ENCODE measurements around the gene TMEM214. TPM values are rescaled to one million over a fixed set of nuclear protein-coding genes. Genes with fewer than 3 reads are reported as not detected.

TMEM214 gene
- total and polyA plus RNA-seq, 2 experiments from 2014 or later = 74.9 to 75.7 TPM

DNA sequence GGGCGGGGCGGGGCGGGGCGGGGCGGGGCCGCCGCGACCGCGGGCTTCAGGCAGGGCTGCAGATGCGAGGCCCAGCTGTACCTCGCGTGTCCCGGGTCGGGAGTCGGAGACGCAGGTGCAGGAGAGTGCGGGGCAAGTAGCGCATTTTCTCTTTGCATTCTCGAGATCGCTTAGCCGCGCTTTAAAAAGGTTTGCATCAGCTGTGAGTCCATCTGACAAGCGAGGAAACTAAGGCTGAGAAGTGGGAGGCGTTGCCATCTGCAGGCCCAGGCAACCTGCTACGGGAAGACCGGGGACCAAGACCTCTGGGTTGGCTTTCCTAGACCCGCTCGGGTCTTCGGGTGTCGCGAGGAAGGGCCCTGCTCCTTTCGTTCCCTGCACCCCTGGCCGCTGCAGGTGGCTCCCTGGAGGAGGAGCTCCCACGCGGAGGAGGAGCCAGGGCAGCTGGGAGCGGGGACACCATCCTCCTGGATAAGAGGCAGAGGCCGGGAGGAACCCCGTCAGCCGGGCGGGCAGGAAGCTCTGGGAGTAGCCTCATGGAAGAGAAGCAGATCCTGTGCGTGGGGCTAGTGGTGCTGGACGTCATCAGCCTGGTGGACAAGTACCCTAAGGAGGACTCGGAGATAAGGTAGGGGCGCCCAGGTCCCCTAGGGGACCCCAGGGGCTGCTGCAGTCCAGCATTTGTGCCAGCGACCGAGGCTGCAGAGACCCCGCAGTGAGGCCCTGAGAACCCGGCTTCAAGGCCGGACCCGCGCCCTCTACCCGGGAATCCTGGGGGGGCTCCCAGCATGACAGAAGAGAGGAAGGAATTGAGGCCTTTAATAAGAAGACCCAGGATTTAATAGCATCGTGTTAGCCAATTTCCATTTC, 54.2 kb downstream of the TMEM214 start, which contains the start of gene KHK:
Gene KHK (plus strand): TSS at position 49 of the 870 bp plus-strand sequence. CDS start 488 bp downstream, at position 537.
- Histone ChIP-seq H3K4me1 (ENCODE audit: insufficient read depth) (no peaks in the 10 kb centered on the region), H3K4me3 (peak within 1 kb of the TSS; percentile 73), H3K4me2 (ENCODE audit: unreplicated experiment) (peak within 1 kb of the TSS; percentile 75), H3K9me2 (ENCODE audit: insufficient read depth) (no peaks in the 10 kb centered on the region), H3K27me3 (replicated peaks; ENCODE audit: insufficient read depth) (no peaks in the 10 kb centered on the region), H4K20me1 (ENCODE audit: insufficient read depth) (no peaks in the 10 kb centered on the region), H3K27ac (peak within 1 kb of the TSS; percentile 59), H3K79me2 (ENCODE audit: insufficient read depth) (peaks cover 4% of the 10 kb centered on the region), H3F3A (ENCODE audit: insufficient read depth) (peaks cover 13% of the 10 kb centered on the region), H3K9ac (peak within 1 kb of the TSS; percentile 74), H2AFZ (peak within 1 kb of the TSS; percentile 63), H3K36me3 (ENCODE audit: low read depth) (no peaks in the 10 kb centered on the region), H3K9me3 (ENCODE audit: low read depth) (no peaks in the 10 kb centered on the region)
- TF ChIP-seq EZH2phosphoT487 (IDR thresholded peaks at IDR 0.05; ENCODE audit: insufficient read depth, low read depth) (no peak), EZH2 (IDR thresholded peaks at IDR 0.05; ENCODE audit: insufficient read depth, poor library complexity, severe bottlenecking) (no peak)
- in situ Hi-C loops (cut with MboI) = no loop called here
- peak; percentile 26 for DNase-seq
- 15% methylated on average over 46 to 54 of the region's 54 CpGs for WGBS, 2 experiments (ENCODE audit: low coverage in 1 of 2, low lambda C conversion rate in 2 of 2, missing lambda C conversion rate in 2 of 2)

DNA sequence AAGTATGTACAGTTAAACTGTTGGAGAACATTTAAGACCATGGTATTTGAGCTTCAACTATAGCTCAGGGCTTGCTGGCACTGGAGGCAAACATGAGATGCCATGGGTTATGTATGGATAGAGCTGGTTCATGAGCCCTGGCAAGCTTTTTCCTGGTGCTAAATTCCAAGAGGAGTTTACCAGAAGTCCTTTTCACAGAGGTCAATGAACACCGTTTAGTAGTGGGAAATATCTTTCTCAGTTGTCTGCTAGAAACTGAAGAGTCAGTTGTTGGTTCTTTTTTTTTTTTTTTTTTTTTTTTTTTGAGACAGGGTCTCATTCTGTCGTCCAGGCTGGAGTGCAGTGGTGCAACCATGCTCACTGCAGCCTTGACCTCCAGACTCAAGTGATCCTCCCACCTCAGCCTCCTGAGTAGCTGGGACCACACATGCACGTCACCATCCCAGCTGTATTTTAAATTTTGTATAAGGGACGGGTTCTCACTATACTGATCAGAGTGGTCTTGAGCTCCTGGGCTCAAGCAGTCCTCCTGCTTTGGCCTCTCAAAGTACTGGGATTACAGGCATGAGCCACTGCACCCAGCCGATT, 55.2 kb downstream of the TMEM214 start:
- Histone ChIP-seq H3F3A (ENCODE audit: insufficient read depth) (peaks cover 13% of the 10 kb centered on the region), H3K27me3 (replicated peaks; ENCODE audit: insufficient read depth) (no peaks in the 10 kb centered on the region), H2AFZ (no peak overlapping the region), H3K79me2 (ENCODE audit: insufficient read depth) (no peaks in the 10 kb centered on the region), H3K4me3 (no peak overlapping the region), H3K27ac (no peak overlapping the region), H3K36me3 (ENCODE audit: low read depth) (no peaks in the 10 kb centered on the region), H4K20me1 (ENCODE audit: insufficient read depth) (no peaks in the 10 kb centered on the region), H3K4me2 (ENCODE audit: unreplicated experiment) (no peak overlapping the region), H3K4me1 (ENCODE audit: insufficient read depth) (no peaks in the 10 kb centered on the region), H3K9me2 (ENCODE audit: insufficient read depth) (no peaks in the 10 kb centered on the region), H3K9ac (no peak overlapping the region), H3K9me3 (ENCODE audit: low read depth) (no peaks in the 10 kb centered on the region)
- in situ Hi-C loops (cut with MboI) = no loop called here
- WGBS, 2 experiments (ENCODE audit: low coverage in 1 of 2, low lambda C conversion rate in 2 of 2, missing lambda C conversion rate in 2 of 2) = 68 to 77% methylated on average over 5 of the region's 5 CpGs
- DNase-seq = no peak
- no peak for TF ChIP-seq EZH2 (IDR thresholded peaks at IDR 0.05; ENCODE audit: insufficient read depth, poor library complexity, severe bottlenecking)
- no peak for TF ChIP-seq EZH2phosphoT487 (IDR thresholded peaks at IDR 0.05; ENCODE audit: insufficient read depth, low read depth)

DNA sequence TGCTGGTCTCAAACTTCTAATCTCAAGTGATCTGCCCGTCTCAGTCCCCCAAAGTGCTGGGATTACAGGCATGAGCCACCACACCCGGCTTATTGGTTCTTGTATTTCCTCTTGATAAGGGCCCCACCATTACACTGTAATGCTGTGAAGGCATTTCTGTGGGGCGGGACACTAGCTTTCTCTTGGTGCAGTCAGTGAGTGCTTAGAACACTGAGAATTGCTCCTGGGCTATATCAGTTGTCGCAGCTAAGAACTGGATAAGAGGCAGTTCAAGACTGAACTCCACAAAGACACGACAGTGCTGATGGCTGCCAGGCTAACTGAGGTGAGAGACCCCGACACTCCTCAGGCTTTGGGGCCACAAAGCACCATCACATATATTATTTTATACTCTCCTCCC, 55.9 kb downstream of the TMEM214 start:
- Histone ChIP-seq H3K9me2 (ENCODE audit: insufficient read depth) (no peaks in the 10 kb centered on the region), H3F3A (ENCODE audit: insufficient read depth) (peaks cover 13% of the 10 kb centered on the region), H4K20me1 (ENCODE audit: insufficient read depth) (no peaks in the 10 kb centered on the region), H2AFZ (no peak overlapping the region), H3K9me3 (ENCODE audit: low read depth) (no peaks in the 10 kb centered on the region), H3K27ac (no peak overlapping the region), H3K4me2 (ENCODE audit: unreplicated experiment) (no peak overlapping the region), H3K9ac (no peak overlapping the region), H3K79me2 (ENCODE audit: insufficient read depth) (no peaks in the 10 kb centered on the region), H3K36me3 (ENCODE audit: low read depth) (no peaks in the 10 kb centered on the region), H3K27me3 (replicated peaks; ENCODE audit: insufficient read depth) (no peaks in the 10 kb centered on the region), H3K4me3 (no peak overlapping the region), H3K4me1 (ENCODE audit: insufficient read depth) (no peaks in the 10 kb centered on the region)
- TF ChIP-seq EZH2phosphoT487 (IDR thresholded peaks at IDR 0.05; ENCODE audit: insufficient read depth, low read depth) = no peak
- no peak for TF ChIP-seq EZH2 (IDR thresholded peaks at IDR 0.05; ENCODE audit: insufficient read depth, poor library complexity, severe bottlenecking)
- 87 to 88% methylated on average over 6 of the region's 6 CpGs for WGBS, 2 experiments (ENCODE audit: low coverage in 1 of 2, low lambda C conversion rate in 2 of 2, missing lambda C conversion rate in 2 of 2)
- in situ Hi-C loops (cut with MboI) = no loop called here
- no peak for DNase-seq

DNA sequence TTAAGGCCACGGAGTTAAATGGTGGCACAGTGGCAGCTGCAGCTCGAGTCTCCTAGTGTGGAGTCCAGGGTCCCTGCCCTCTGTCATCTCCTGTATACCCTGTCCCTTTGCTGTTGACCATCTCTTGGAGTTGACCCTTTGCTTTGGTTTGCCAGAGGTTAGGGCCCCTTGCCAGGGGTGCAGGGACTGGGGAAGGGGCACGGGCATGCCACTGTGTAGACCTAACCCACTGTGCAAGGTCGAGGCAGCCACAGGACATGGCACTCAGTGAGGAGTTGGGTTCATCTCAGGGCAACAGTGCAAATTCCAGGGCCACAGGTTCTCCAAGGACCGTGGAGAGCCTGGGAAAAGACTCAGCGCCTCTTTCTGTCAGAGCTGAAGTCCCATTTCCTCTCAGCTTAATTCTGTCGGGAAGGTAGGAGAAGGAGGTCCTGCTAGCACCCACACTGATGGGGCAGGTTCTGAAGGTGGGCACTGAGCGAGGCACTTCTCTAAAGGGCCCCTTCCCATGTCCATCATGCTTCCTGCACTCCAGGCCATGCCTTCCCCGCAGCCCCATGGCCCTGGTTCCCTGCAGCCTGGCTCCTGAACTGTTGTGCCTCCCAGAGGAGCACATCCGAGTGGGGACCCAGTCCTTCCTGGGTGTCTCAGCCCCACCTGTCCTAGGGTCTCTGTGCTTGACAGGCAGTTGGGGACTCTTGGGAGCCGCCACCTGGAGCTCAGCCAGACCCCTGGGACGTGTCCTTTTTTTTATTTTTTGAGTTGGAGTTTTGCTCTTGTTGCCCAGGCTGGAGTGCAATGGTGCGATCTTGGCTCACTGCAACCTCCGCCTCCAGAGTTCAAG, 56.6 kb downstream of the TMEM214 start:
- no peak overlapping the region for H3K4me2 ChIP-seq (ENCODE audit: unreplicated experiment)
- no peak overlapping the region for H3K4me3 ChIP-seq
- H3K4me1 ChIP-seq (ENCODE audit: insufficient read depth) = no peaks in the 10 kb centered on the region
- no peaks in the 10 kb centered on the region for H3K9me3 ChIP-seq (ENCODE audit: low read depth)
- H3K36me3 ChIP-seq (ENCODE audit: low read depth) = no peaks in the 10 kb centered on the region
- 75 to 78% methylated on average over 14 of the region's 14 CpGs for WGBS, 2 experiments (ENCODE audit: low coverage in 1 of 2, low lambda C conversion rate in 2 of 2, missing lambda C conversion rate in 2 of 2)
- no peak overlapping the region for H3K27ac ChIP-seq
- no peaks in the 10 kb centered on the region for H3K79me2 ChIP-seq (ENCODE audit: insufficient read depth)
- in situ Hi-C loops (cut with MboI) = no loop called here
- H4K20me1 ChIP-seq (ENCODE audit: insufficient read depth) = no peaks in the 10 kb centered on the region
- H3K9me2 ChIP-seq (ENCODE audit: insufficient read depth) = no peaks in the 10 kb centered on the region
- H3F3A ChIP-seq (ENCODE audit: insufficient read depth) = peaks cover 11% of the 10 kb centered on the region
- DNase-seq = no peak
- H3K27me3 ChIP-seq (replicated peaks; ENCODE audit: insufficient read depth) = no peaks in the 10 kb centered on the region
- H2AFZ ChIP-seq = no peak overlapping the region
- TF ChIP-seq EZH2phosphoT487 (IDR thresholded peaks at IDR 0.05; ENCODE audit: insufficient read depth, low read depth) (no peak), EZH2 (IDR thresholded peaks at IDR 0.05; ENCODE audit: insufficient read depth, poor library complexity, severe bottlenecking) (no peak)
- no peak overlapping the region for H3K9ac ChIP-seq

Other genes with a start within 250 kb of the TMEM214 start
- 5.7 and 8.1 TPM in 2 replicates for gene CENPA, start 246.9 kb upstream of the TMEM214 start, total RNA-seq (2014; rRNA removed; shearing (Covaris generic))
- gene CENPA, start 246.9 kb upstream of the TMEM214 start, polyA plus RNA-seq (2016; fragmentation: Nextera tagmentation; extraction: Ambion mirVana) = 9.1 and 12.1 TPM in 2 replicates
- gene DPYSL5, start 184.8 kb upstream of the TMEM214 start, total RNA-seq (2014; rRNA removed; shearing (Covaris generic)) = not detected in 2 replicates
- gene DPYSL5, start 184.8 kb upstream of the TMEM214 start, polyA plus RNA-seq (2016; fragmentation: Nextera tagmentation; extraction: Ambion mirVana) = not detected in 2 replicates
- gene MAPRE3, start 62.3 kb upstream of the TMEM214 start, total RNA-seq (2014; rRNA removed; shearing (Covaris generic)) = 5.4 and 7.9 TPM in 2 replicates
- 21.6 and 23.0 TPM in 2 replicates for gene MAPRE3, start 62.3 kb upstream of the TMEM214 start, polyA plus RNA-seq (2016; fragmentation: Nextera tagmentation; extraction: Ambion mirVana)
- gene AGBL5, start 18.7 kb downstream of the TMEM214 start, total RNA-seq (2014; rRNA removed; shearing (Covaris generic)) = 15.2 and 17.8 TPM in 2 replicates
- 19.7 TPM in 2 replicates for gene AGBL5, start 18.7 kb downstream of the TMEM214 start, polyA plus RNA-seq (2016; fragmentation: Nextera tagmentation; extraction: Ambion mirVana)
- 445 and 499 TPM in 2 replicates for gene OST4, start 38.7 kb downstream of the TMEM214 start, total RNA-seq (2014; rRNA removed; shearing (Covaris generic))
- gene OST4, start 38.7 kb downstream of the TMEM214 start, polyA plus RNA-seq (2016; fragmentation: Nextera tagmentation; extraction: Ambion mirVana) = 906 and 942 TPM in 2 replicates
- gene EMILIN1, start 45.6 kb downstream of the TMEM214 start, total RNA-seq (2014; rRNA removed; shearing (Covaris generic)) = 219 and 229 TPM in 2 replicates
- 61.5 and 65.0 TPM in 2 replicates for gene EMILIN1, start 45.6 kb downstream of the TMEM214 start, polyA plus RNA-seq (2016; fragmentation: Nextera tagmentation; extraction: Ambion mirVana)
- gene KHK, start 53.8 kb downstream of the TMEM214 start, total RNA-seq (2014; rRNA removed; shearing (Covaris generic)) = not detected in 2 replicates
- gene KHK, start 53.8 kb downstream of the TMEM214 start, polyA plus RNA-seq (2016; fragmentation: Nextera tagmentation; extraction: Ambion mirVana) = 0.24 and 0.51 TPM in 2 replicates
- gene CGREF1, start 86.2 kb downstream of the TMEM214 start, total RNA-seq (2014; rRNA removed; shearing (Covaris generic)) = 19.2 and 23.3 TPM in 2 replicates
- gene CGREF1, start 86.2 kb downstream of the TMEM214 start, polyA plus RNA-seq (2016; fragmentation: Nextera tagmentation; extraction: Ambion mirVana) = 17.2 and 17.8 TPM in 2 replicates
- not detected in 2 replicates for gene ABHD1, start 90.8 kb downstream of the TMEM214 start, total RNA-seq (2014; rRNA removed; shearing (Covaris generic))
- gene ABHD1, start 90.8 kb downstream of the TMEM214 start, polyA plus RNA-seq (2016; fragmentation: Nextera tagmentation; extraction: Ambion mirVana) = not detected in 2 replicates
- gene PREB, start 101.7 kb downstream of the TMEM214 start, total RNA-seq (2014; rRNA removed; shearing (Covaris generic)) = 52.2 and 55.9 TPM in 2 replicates
- gene PREB, start 101.7 kb downstream of the TMEM214 start, polyA plus RNA-seq (2016; fragmentation: Nextera tagmentation; extraction: Ambion mirVana) = 40.8 and 45.0 TPM in 2 replicates
- gene PRR30, start 106.4 kb downstream of the TMEM214 start, total RNA-seq (2014; rRNA removed; shearing (Covaris generic)) = not detected in 2 replicates
- gene PRR30, start 106.4 kb downstream of the TMEM214 start, polyA plus RNA-seq (2016; fragmentation: Nextera tagmentation; extraction: Ambion mirVana) = not detected in 2 replicates
- gene TCF23, start 116.0 kb downstream of the TMEM214 start, total RNA-seq (2014; rRNA removed; shearing (Covaris generic)) = not detected in 2 replicates
- not detected in 2 replicates for gene TCF23, start 116.0 kb downstream of the TMEM214 start, polyA plus RNA-seq (2016; fragmentation: Nextera tagmentation; extraction: Ambion mirVana)
- gene ATRAID, start 179.1 kb downstream of the TMEM214 start, total RNA-seq (2014; rRNA removed; shearing (Covaris generic)) = 170 and 214 TPM in 2 replicates
- 304 and 311 TPM in 2 replicates for gene ATRAID, start 179.1 kb downstream of the TMEM214 start, polyA plus RNA-seq (2016; fragmentation: Nextera tagmentation; extraction: Ambion mirVana)
- 13.5 and 19.9 TPM in 2 replicates for gene SLC5A6, start 179.3 kb downstream of the TMEM214 start, total RNA-seq (2014; rRNA removed; shearing (Covaris generic))
- gene SLC5A6, start 179.3 kb downstream of the TMEM214 start, polyA plus RNA-seq (2016; fragmentation: Nextera tagmentation; extraction: Ambion mirVana) = 9.4 and 10.4 TPM in 2 replicates
- gene CAD, start 184.4 kb downstream of the TMEM214 start, total RNA-seq (2014; rRNA removed; shearing (Covaris generic)) = 23.9 and 27.7 TPM in 2 replicates
- 17.1 and 19.2 TPM in 2 replicates for gene CAD, start 184.4 kb downstream of the TMEM214 start, polyA plus RNA-seq (2016; fragmentation: Nextera tagmentation; extraction: Ambion mirVana)
- not detected in 2 replicates for gene SLC30A3, start 230.1 kb downstream of the TMEM214 start, total RNA-seq (2014; rRNA removed; shearing (Covaris generic))
- not detected in 2 replicates for gene SLC30A3, start 230.1 kb downstream of the TMEM214 start, polyA plus RNA-seq (2016; fragmentation: Nextera tagmentation; extraction: Ambion mirVana)
- gene DNAJC5G, start 242.5 kb downstream of the TMEM214 start, total RNA-seq (2014; rRNA removed; shearing (Covaris generic)) = not detected in 2 replicates
- not detected in 2 replicates for gene DNAJC5G, start 242.5 kb downstream of the TMEM214 start, polyA plus RNA-seq (2016; fragmentation: Nextera tagmentation; extraction: Ambion mirVana)
- not detected in 2 replicates for gene TRIM54, start 249.5 kb downstream of the TMEM214 start, total RNA-seq (2014; rRNA removed; shearing (Covaris generic))
- gene TRIM54, start 249.5 kb downstream of the TMEM214 start, polyA plus RNA-seq (2016; fragmentation: Nextera tagmentation; extraction: Ambion mirVana) = not detected in 2 replicates